NT2/D1 (cell line): ENCODE results near the gene PRRT3.

Experiments
- SUZ12 ChIP-seq: IDR thresholded peaks from 2 replicates; pipeline ENCODE4 v1.6.1; 2011; ENCODE audit not compliant: insufficient read length, insufficient read depth; ENCODE audit errors: extremely low read depth
- YY1 ChIP-seq: IDR thresholded peaks from 2 replicates; pipeline ENCODE4 v1.6.1; 2011; ENCODE audit not compliant: insufficient read length, insufficient read depth
- ZNF274 ChIP-seq: IDR thresholded peaks from 2 replicates; pipeline ENCODE4 v1.6.1; 2011; ENCODE audit warnings: mild to moderate bottlenecking, low read depth, low read length

DNA sequence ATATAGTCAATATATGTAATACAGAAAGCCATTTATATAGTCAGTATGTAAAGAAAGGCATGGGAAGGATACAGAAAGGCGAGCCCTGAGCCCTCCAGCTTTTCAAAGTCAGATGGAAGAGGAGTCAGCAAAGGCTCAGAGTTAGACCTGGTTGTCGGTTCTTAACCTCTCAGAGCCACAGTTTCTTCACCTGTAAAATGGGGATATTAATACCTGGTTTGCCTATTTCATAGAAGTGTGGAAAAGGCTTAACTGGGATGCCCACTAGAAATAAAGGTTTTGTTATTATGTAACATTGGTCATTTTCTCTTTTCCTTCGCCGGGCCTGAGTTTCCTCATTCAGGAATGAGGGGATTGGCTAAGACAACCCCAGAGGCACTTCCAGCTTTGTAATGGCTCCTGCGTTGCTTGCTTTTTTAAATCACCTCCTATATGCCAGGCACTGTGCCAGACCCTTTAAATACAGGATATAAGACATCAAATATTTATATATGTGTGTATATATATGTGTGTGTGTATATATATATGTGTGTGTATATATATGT is 16.2 kb downstream of the PRRT3 start:
- TF ChIP-seq YY1: no peak
- TF ChIP-seq SUZ12: no peak
- TF ChIP-seq ZNF274: no peak
